Measurements from ENCODE around the gene HSF2. TPM values are rescaled to one million over a fixed set of nuclear protein-coding genes. Genes with fewer than 3 reads are reported as not detected.
A peak's percentile ranks its signal among the peaks of the same experiment; 100 is the strongest.

The HSF2 gene
- total and polyA plus RNA-seq, 11 donors: 13.1 to 38.7 (median 23.1) TPM

DNA sequence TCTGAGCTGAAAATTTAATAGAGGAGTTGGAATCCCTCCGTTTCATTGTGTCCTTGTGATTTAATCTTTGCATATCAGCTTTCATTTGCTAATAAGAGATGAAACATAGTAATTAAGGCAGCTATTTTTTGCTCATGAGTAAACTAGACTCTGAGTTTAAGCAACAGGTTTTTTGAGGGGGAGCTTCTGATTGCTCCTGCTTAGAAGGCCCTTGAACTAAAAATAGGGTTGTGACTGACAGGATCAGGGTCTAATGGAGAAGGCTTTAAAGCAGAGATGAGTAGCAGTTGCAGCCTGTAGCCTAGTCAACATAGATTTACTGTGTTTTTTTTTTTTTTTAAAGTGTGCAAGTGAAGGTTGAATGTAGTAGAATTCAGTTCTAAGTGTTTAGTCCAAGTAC lies 17.4 kb downstream of the HSF2 start:
- TF ChIP-seq, protein P1, sequence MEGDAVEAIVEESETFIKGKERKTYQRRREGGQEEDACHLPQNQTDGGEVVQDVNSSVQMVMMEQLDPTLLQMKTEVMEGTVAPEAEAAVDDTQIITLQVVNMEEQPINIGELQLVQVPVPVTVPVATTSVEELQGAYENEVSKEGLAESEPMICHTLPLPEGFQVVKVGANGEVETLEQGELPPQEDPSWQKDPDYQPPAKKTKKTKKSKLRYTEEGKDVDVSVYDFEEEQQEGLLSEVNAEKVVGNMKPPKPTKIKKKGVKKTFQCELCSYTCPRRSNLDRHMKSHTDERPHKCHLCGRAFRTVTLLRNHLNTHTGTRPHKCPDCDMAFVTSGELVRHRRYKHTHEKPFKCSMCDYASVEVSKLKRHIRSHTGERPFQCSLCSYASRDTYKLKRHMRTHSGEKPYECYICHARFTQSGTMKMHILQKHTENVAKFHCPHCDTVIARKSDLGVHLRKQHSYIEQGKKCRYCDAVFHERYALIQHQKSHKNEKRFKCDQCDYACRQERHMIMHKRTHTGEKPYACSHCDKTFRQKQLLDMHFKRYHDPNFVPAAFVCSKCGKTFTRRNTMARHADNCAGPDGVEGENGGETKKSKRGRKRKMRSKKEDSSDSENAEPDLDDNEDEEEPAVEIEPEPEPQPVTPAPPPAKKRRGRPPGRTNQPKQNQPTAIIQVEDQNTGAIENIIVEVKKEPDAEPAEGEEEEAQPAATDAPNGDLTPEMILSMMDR (IDR thresholded peaks at IDR 0.05): no peak
- H3K4me3 ChIP-seq: no peak overlapping the region
- WGBS, 4 donors: 43 to 72% (median 62%) methylated on average over 1 of the region's 1 CpG
- H3K36me3 ChIP-seq: peaks cover 0 to 86% (median 43%) of the 10 kb centered on the region in 9 donors
- DNase-seq (no peak), ATAC-seq (peak; percentile 78 to 96 (median 91))
- intact Hi-C loops (cut with DNase I): no loop called here
- no peaks in the 10 kb centered on the region for H3K9me3 ChIP-seq
- no peaks in the 10 kb centered on the region for H3K27me3 ChIP-seq
- H3K27ac ChIP-seq: peak overlapping the region in 5 of 12 donors; percentile 30 to 59 (median 51)
- peaks cover 0 to 10% (median 2%) of the 10 kb centered on the region in 12 donors for H3K4me1 ChIP-seq

DNA sequence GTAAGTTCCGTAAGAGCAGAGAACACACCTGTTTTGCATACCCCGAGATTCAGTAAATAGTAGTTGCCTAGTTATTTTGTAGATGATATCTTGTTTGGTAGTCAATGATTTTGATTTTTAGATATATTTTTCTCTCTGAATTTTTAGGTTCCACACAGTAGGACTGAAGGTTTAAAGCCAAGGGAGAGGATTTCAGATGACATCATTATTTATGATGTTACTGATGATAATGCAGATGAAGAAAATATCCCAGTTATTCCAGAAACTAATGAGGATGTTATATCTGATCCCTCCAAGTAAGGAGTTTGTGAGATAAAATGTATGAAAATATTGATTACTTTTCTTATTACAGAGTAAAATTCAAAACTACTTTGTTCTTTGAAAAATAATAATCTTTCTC lies 22.6 kb downstream of the HSF2 start:
- peaks cover 0 to 9% (median 0%) of the 10 kb centered on the region in 12 donors for H3K4me1 ChIP-seq
- H3K4me3 ChIP-seq: no peak overlapping the region
- no peaks in the 10 kb centered on the region for H3K9me3 ChIP-seq
- peaks cover 0 to 100% (median 72%) of the 10 kb centered on the region in 9 donors for H3K36me3 ChIP-seq
- ATAC-seq: no peak
- no peak for DNase-seq
- intact Hi-C loops (cut with DNase I): loop anchor here in 1 of 10 donors (5.0 kb wide), 1 partner anchor 35 kb away; no protein-coding TSS in a partner anchor
- H3K27ac ChIP-seq: no peak overlapping the region
- WGBS, 4 donors: 93 to 98% (median 96%) methylated on average over 2 of the region's 2 CpGs
- no peaks in the 10 kb centered on the region for H3K27me3 ChIP-seq
- TF ChIP-seq POLR2A (IDR thresholded peaks at IDR 0.05): no peak
- TF ChIP-seq, protein P1 (IDR thresholded peaks at IDR 0.05): no peak

DNA sequence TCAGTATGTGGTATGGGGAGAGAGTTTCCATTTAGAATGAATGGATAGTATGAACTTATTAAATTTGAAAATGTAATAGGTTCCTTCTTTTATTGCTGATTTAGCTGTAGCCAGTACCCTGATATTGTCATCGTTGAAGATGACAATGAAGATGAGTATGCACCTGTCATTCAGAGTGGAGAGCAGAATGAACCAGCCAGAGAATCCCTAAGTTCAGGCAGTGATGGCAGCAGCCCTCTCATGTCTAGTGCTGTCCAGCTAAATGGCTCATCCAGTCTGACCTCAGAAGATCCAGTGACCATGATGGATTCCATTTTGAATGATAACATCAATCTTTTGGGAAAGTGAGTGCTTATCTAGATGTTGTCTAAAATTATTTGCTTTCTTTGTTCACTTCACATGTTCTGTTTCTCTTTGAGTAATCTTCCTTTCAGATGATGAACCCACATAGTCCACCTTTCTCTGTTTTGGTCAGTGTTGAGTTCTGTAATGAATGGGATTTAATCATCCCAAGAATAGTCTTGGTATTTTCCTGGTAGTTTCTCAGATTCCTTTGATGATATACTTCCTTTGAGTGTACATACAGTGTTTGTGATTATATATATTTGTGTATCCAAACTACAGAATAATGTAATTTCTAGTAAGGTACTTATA lies 23.3 kb downstream of the HSF2 start:
- TF ChIP-seq, protein P1 (IDR thresholded peaks at IDR 0.05): no peak
- peaks cover 0 to 2% (median 0%) of the 10 kb centered on the region in 12 donors for H3K4me1 ChIP-seq
- H3K9me3 ChIP-seq: no peaks in the 10 kb centered on the region
- H3K27me3 ChIP-seq: no peaks in the 10 kb centered on the region
- H3K4me3 ChIP-seq: no peak overlapping the region
- no peak overlapping the region for H3K27ac ChIP-seq
- intact Hi-C loops (cut with DNase I): loop anchor here in 1 of 10 donors (5.0 kb wide), 1 partner anchor 35 kb away; no protein-coding TSS in a partner anchor
- 94 to 100% (median 96%) methylated on average over 1 of the region's 1 CpG for WGBS, 4 donors
- peaks cover 0 to 100% (median 77%) of the 10 kb centered on the region in 9 donors for H3K36me3 ChIP-seq
- DNase-seq: no peak
- ATAC-seq: no peak

DNA sequence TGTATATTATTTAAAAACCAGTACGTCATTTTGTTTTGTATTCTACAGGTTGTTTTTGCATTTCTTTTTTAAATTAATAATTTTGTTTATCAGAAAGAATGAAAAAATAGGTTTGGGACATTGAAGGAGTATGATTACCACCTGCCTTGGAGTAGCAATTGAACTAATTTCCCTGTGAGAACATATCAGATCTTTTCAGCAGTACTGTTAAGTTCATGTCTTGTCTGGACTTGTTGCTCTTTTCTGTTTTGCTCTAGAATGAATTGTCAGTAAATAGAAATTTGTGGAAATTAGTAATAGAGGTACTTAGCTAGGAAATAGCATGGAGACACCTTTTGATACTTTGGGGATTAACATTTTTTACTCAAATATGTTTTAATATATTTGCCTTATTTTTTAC lies 24.3 kb downstream of the HSF2 start:
- no peaks in the 10 kb centered on the region for H3K27me3 ChIP-seq
- WGBS, 4 donors: 84 to 92% (median 88%) methylated on average over 1 of the region's 1 CpG
- no peak for ATAC-seq
- H3K27ac ChIP-seq: no peak overlapping the region
- no peak for DNase-seq
- TF ChIP-seq POLR2A (IDR thresholded peaks at IDR 0.05): no peak
- TF ChIP-seq, protein P1 (IDR thresholded peaks at IDR 0.05): no peak
- H3K4me3 ChIP-seq: no peak overlapping the region
- H3K36me3 ChIP-seq: peaks cover 0 to 99% (median 84%) of the 10 kb centered on the region in 9 donors
- no peaks in the 10 kb centered on the region for H3K9me3 ChIP-seq
- intact Hi-C loops (cut with DNase I): loop anchor here in 1 of 10 donors (5.0 kb wide), 1 partner anchor 34 kb away; no protein-coding TSS in a partner anchor
- H3K4me1 ChIP-seq: no peaks in the 10 kb centered on the region

Data from heart left ventricle (tissue), 16 donors.